Measurements from ENCODE around the gene EPHA3.

The EPHA3 gene

GRCh38 chr3:89474333-89475130 is 367.1 kb downstream of the EPHA3 start:
- DNase-seq: no peak

GRCh38 chr3:89488800-89489580 is 381.6 kb downstream of the EPHA3 start:
- no peak for DNase-seq

GRCh38 chr3:89490129-89490528 is 382.7 kb downstream of the EPHA3 start:
- DNase-seq: no peak

GRCh38 chr3:89494734-89495133 is 387.3 kb downstream of the EPHA3 start:
- DNase-seq: no peak

- DNase-seq: no peak
Measured at GRCh38 chr3:89503891-89504391, 396.5 kb downstream of the EPHA3 start.

- no peak for DNase-seq
Measured at GRCh38 chr3:89504432-89504831, 397.0 kb downstream of the EPHA3 start.

- DNase-seq: no peak
Measured at GRCh38 chr3:89506462-89507103, 399.2 kb downstream of the EPHA3 start.

GRCh38 chr3:89521328-89521727 is 413.9 kb downstream of the EPHA3 start:
- no peak for DNase-seq

- DNase-seq: no peak
Measured at GRCh38 chr3:89522155-89522554, 414.7 kb downstream of the EPHA3 start.

- no peak for DNase-seq
Measured at GRCh38 chr3:89525609-89526008, 418.2 kb downstream of the EPHA3 start.

- DNase-seq: no peak
Measured at GRCh38 chr3:89527736-89528305, 420.4 kb downstream of the EPHA3 start.
